HK-2 (cell line): Measurements from ENCODE around the gene ASB8.
A peak's percentile ranks its signal among the peaks of the same experiment; 100 is the strongest.
"Not testable (repeated sequence)": the region's sequence is repeated elsewhere in the genome, so short reads cannot be mapped to it uniquely, and the experiment has no call there.

Source experiments
- DNase-seq: peaks from one replicate; pipeline ENCODE4 v3.0.0-alpha.2; 2018; ENCODE audit not compliant: unreplicated experiment

ASB8 gene

DNA sequence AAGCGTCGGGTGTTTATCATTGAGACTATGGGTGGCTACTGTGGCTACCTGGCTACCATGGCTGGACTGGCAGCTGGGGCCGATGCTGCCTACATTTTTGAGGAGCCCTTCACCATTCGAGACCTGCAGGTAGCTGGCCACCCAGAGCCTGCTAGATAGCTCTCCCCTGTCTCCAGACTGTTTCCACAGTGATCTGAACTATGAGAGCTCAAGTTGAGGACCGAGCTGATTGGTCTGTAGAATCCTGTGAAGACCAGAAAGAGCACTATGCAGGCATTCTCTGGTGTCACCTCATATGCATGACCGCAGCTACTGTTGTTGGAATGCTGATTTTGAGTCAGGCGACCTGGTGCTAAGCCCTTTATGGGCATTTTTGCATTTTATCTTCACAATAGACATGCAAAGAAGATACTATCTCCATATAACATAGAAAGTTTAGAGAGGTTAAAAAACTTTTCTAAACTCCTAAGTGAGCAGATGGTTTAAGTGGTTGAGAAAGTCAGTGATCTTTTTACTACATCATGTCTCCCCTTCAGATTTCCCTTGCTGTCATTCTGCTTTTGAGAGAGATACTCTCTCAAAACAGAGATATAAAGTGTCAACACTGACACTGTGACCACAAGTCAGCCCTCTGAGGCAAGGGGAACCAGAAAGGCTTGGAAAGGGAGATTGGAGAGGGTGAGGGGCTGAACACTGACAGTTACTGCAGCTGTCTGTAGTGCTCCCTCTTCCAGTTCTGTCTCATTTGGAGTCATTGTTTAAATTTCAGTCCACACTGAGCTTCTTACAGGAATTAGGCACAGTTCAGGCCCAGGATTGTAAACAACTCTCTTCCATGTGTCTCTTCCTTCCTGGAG lies 14.3 kb downstream of the ASB8 start:
- DNase-seq, result no peak

- no peak for DNase-seq
Observed at GRCh38 chr12:48135027-48135426, 22.3 kb downstream of the ASB8 start.

DNA sequence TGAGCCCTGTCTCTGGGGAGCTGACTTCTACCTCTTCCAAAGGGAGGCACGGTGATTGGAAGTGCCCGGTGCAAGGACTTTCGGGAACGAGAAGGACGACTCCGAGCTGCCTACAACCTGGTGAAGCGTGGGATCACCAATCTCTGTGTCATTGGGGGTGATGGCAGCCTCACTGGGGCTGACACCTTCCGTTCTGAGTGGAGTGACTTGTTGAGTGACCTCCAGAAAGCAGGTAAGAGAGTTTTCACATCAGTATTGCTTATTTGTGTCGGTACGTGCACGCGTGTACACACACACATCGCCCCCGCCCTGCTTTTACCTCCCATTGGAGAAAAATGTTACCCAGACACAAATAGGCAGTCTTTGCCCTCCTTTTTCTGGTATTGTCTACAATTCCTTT lies 24.5 kb downstream of the ASB8 start:
- DNase-seq, result no peak

GRCh38 chr12:48131517-48131916 lies 25.8 kb downstream of the ASB8 start:
- DNase-seq, result no peak

- DNase-seq, result no peak
Observed at GRCh38 chr12:48129376-48129775, 27.9 kb downstream of the ASB8 start.

- no peak for DNase-seq
Observed at GRCh38 chr12:48128800-48129199, 28.5 kb downstream of the ASB8 start.

DNA sequence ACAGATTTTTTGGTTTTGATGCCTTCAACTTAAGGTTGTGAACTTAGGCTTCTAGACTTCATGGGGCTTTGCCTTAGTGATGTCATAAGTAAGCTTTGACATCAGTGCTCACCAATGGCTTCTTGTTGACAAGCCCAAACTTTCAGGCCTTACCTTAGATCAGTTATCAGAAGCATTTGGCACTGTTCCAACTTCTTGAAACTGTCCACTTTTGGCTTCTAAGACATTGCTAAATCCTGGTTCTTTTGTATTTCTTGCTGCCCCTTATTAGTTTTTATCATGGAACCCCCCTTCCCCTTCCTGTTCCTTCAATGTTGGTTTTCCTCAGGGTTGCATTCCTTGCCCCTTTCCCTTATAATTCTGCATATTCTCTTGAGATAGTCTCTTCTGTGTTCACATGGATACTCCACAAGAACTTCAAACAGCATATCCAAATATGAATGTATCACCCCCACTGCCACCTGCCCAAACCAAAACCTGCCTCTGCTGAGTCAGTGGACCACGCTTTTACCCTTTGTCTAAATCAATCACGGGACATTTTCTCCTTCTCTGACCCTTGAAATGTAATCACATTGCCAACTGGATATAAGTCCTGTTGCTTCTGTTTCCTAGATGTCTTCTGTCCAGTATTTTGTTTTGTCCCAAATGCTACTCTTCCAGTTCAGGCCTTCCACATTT lies 30.2 kb downstream of the ASB8 start:
- no peak for DNase-seq

DNA sequence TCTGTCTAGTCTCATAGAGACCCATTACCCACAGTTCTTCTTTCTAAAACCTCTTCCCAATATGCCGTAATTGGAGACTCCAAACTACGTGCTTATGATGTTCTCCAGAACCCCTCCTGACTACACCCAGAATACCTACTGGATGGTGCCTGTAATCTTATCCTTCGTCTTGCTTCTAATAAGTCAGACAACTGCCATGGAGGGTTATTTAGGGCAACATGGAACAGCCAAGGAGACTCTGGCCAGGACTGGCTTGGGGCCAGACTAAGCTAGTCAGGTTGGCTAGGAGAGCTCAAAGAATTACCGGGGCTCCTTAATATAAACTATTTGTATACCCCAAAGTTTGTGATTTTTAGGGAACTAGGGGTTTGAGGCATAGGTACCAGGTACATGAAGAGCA lies 31.3 kb downstream of the ASB8 start:
- no peak for DNase-seq

DNA sequence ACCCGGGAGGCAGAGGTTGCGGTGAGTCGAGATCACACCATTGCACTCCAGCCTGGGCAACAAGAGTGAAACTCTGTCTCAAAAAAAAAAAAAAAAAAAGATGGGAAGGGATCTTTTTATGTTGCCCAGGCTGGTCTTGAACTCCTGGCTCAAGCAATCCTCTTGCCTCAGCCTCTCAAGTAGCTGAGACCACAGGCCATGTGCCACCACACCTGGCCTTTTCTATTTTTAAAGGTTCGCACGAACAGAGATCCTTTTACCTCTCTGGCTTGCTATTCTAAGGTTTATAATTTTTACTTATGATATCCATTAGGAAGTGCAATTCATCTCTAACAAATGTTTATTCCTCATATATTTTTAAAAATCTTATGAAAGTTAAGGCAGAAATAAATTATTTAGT lies 31.8 kb downstream of the ASB8 start:
- not testable (repeated sequence) for DNase-seq

GRCh38 chr12:48123169-48123568 lies 34.1 kb downstream of the ASB8 start:
- no peak for DNase-seq

GRCh38 chr12:48122065-48122834 lies 35.1 kb downstream of the ASB8 start:
- no peak for DNase-seq

DNA sequence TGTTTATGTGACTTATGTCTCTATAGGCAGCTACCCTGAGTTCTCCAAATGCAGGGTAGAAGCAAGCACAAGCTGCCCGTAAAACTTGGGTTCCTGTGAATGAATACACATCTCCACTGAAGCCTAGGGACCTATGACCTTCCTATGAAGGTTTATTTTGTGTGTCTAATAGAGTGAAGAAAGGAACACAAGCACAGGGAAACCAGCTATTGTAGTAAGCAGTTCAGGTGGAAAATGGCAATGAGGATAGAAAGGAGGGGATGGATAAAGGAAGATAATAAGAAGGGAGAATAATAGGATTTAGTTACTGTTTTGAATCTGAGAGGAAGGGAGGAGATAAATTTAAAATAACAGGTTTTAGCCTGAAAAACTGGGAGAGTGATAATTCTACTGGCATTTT lies 35.8 kb downstream of the ASB8 start:
- no peak for DNase-seq

GRCh38 chr12:48119834-48120195 lies 37.5 kb downstream of the ASB8 start:
- no peak for DNase-seq

DNA sequence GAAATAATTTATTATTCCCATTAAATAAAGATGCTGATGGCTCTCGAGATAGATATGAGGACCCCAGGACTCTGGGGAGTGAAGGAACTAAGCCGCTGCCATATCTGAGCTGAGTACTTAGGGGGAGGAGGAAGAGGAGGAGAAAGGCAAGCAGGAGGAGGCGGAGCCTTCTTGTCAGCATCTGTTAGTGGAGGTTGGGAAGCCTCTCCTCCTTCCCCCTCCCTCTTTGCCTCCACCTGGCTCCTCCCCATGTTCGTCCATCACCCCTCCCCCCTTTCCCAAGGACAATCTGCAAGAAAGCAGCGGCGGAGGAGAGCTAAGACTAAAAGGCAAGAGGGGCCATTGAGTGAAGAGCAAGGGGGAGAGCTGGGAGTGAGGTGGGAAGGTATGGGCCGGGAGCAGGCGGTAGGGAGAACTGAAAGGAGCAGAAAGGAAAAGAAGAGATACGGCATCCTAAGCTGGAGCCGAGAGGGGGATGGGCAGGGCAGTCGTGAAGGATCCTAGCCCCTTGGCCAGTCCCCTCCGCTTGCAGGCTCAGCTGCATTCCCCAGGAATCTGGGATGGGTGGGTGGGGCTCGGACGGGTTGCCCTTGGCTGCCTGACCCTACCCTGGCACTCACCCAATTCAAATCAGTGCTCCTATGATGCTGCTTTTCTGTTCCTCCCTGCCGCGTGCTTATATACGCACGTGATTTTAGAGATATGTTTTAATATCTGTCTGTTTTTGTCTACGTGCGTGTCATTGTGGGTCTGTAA lies 38.1 kb downstream of the ASB8 start, which contains the start of gene PFKM:
PFKM (plus strand) TSS at position 287 of the 756 bp plus-strand sequence. CDS start 3,411 bp downstream, outside the sequence.
- DNase-seq, result peak; percentile 75

GRCh38 chr12:48118284-48118871 lies 38.9 kb downstream of the ASB8 start:
- no peak for DNase-seq

DNA sequence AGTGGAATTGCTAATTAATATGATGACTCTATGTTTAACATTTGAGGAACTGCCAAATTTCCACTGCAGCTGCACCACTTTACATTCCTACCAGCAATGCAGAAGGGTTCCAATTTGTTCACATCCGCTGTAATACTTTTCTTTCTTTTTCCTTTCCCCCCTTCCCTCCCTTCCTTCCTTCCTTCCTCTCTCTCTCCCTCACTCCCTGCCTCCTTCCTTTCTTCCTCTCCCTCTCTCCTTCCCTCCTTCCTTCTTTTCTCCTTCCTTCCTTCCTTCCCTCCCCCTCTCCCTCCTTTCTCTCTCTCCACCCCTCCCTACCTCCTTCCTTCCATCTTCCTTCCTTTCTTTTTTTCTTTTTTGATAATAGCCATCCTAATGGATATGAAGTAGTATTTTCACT lies 41.4 kb downstream of the ASB8 start:
- no peak for DNase-seq

DNA sequence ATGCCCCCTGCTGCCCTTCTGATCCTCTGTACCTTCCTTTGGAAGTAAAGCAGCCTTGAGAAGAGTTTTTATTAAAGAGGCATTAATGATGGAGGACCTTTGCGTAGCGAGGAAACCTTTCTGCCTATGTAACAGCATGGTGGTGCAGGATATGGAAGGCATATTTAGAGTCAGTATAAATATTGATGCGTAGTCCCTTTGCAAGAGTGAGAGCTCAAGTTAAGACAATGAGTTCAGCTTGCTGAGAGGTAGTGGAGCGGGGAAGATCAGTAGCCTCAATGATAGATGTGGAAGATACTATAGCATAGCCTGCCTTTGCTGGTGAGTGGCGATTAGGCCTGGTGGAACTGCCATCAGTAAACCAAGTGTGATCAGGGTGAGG lies 46.0 kb downstream of the ASB8 start:
- DNase-seq, result not testable (repeated sequence)

DNA sequence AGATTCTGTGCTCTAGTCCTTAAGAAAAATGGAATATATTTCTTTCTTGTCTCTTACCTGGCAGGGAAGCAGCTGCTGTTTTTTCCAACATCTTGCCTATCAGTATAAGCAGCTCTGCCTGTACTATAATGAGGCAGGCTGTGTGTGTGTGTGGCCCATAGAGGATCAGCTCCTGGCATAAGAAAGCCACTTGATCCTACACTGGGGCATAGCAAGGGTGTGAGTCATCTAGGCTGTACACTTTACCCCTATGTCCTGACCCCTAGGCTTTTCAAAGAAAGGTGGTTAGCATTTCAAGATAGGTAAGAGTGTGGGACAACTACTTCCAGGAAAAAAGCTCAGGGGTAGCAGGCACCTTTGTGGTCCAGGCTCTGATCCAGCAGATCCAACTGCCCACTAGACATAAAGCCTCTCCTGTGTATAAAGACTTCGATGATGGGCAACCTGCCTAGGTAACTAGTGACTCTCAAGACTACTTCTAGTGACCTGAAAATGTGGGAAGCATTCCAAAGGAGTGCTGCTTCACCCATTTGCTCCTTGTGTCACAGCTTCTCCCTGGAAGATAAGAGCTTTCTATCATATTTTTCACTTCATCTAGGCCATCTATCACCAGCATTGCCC lies 46.5 kb downstream of the ASB8 start:
- peak; percentile 9 for DNase-seq

- DNase-seq, result no peak
Observed at GRCh38 chr12:48109424-48109823, 47.9 kb downstream of the ASB8 start.

DNA sequence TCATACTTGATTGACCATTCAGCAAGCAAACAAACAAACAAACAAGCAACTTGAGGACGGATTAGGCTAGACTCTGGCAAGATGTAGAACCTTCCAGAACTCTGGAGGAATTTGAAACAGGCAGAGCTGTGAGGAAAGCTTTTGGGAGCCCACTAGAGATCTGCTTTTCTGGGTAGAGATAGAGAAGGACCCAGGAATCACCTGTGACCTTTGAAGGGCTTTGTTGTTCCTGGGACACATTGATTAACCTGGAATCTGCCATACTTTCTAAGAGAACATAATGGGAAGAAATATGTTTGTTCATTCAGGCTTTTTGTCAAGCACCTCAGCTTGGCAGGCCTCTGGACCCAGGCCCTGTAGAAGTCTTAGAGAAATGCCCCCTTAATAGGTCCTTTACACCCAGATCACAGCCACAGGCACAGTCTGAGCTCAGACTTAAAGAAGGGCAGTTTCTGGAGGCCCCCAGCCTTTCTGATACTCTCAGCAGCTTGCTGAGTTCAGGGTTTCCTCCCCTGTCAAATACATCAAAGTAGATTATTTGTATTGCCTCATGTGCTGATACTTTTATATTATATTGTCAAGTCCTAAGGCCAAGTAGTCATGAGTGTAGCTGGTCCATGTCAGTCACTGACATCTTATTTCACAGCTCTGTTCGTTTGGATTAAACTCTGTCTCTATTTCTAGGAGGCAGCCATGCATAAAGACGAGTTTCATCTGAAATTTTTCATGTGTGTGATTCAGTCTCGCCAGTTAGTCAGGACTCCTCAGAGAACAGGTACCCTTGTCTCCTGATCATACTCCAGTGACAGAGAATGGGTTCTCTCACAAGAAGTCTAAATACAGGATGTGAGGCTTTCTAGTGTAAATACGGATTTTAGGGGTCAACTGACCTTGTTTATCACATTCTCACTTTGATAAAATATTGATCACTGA lies 50.4 kb downstream of the ASB8 start:
- DNase-seq, result no peak
